Pancreas (tissue), 10 donors: ENCODE results near the gene SPTLC1. TPM values are rescaled to one million over a fixed set of nuclear protein-coding genes. Genes with fewer than 3 reads are reported as not detected.

Experiments
- ATAC-seq, 4 donors: fragments of 200-7000 bp; cut with Tn5 transposase; one replicate each; pipeline versions ENCODE4 v1.8.0 to v1.9.1; 2020; ENCODE audit warnings: mild to moderate bottlenecking in 4 of 4, moderate library complexity in 4 of 4
- DNase-seq, 6 donors: peaks; one replicate each; pipeline ENCODE4 v3.0.0-alpha.2; 2020
- FAIRE-seq: peaks from 2 replicates; lab custom pipeline; 2012; peaks lifted over from hg19 to GRCh38; lab: Jason Lieb, UNC
- H3K27ac ChIP-seq, 4 donors: fragments of 200-600 bp; sonication (generic); 1 replicate in 3 of 4; 2 replicates in 1 of 4; pipeline versions ENCODE4 v1.5.0 to v1.8.0; 2020
- H3K27me3 ChIP-seq, 4 donors: fragments of 200-600 bp; one replicate each; pipeline ENCODE4 v1.8.0; 2021
- H3K36me3 ChIP-seq, 3 donors: fragments of 200-600 bp; sonication (generic) in 1 of 3; one replicate each; pipeline versions ENCODE4 v1.5.0 to v1.8.0; 2020 to 2021
- H3K4me1 ChIP-seq, 3 donors: fragments of 200-600 bp; one replicate each; pipeline ENCODE4 v1.8.0; 2021
- H3K4me3 ChIP-seq, 4 donors: fragments of 200-600 bp; sonication (generic) in 2 of 4; one replicate each; pipeline versions ENCODE4 v1.5.0 to v1.8.0; 2020 to 2021
- H3K9me3 ChIP-seq, 4 donors: fragments of 200-600 bp; one replicate each; pipeline ENCODE4 v1.8.0; 2021
- WGBS, 2 donors: extraction: QIAGEN DNeasy Blood & Tissue Kit; methylation state at CpG; one replicate each; pipeline ENCODE4 v1.1.7; 2013; 5-methylcytosine and 5-hydroxymethylcytosine counted together
- intact Hi-C, 3 donors: fragments of 100-400 bp; cut with DNase I; formaldehyde crosslinking; loops; one replicate each; pipeline versions ENCODE4 v1.11.1 to v1.14.2; 2022
- polyA plus RNA-seq, 2 donors: library from polyadenylated mRNA; stranded (reverse); fragments of 200-250 nt; gene quantifications; one replicate each; pipeline ENCODE4 v1.2.3, GENCODE V29; 2013
- total RNA-seq, 6 donors: library from RNA; stranded (reverse); fragmentation: NEBNext Ultra II Directional in 4 of 6; extraction: Animal tissue kit (Norgen Biotek cat#: 25700) in 4 of 6; gene quantifications; one replicate each; pipeline versions ENCODE4 v1.2.1 to v1.2.4, GENCODE V29; 2021 to 2023
- TF ChIP-seq, protein P1 (sequence below), 4 donors: fragments of 200-600 bp; sonication (generic) in 3 of 4; IDR thresholded peaks; one replicate each; pipeline versions ENCODE4 v1.5.0 to v1.8.0; 2021; ENCODE audit warnings: antibody characterized with exemption in 4 of 4
- donor health status: healthy with polysubstance abuse.
- donor health status: DM: no; HTN: no; CAD: no; lungs with moderate emphysema.
- donor health status: DM: no; HTN: no; CAD: no.
- donor health status: control.
- donor health status: control.
- donor health status: Bipolar disorder and iron deficiency.
- donor health status: DM: yes; HTN: yes; CAD: no.
- donor health status: DM: no; HTN: no; CAD: no.
- donor health status: DM: no; HTN: no; CAD: no.
- donor health status: DM: yes; HTN: yes; CAD: no.

Gene SPTLC1
- total and polyA plus RNA-seq, 8 donors: 13.0 to 36.0 (median 25.0) TPM

DNA sequence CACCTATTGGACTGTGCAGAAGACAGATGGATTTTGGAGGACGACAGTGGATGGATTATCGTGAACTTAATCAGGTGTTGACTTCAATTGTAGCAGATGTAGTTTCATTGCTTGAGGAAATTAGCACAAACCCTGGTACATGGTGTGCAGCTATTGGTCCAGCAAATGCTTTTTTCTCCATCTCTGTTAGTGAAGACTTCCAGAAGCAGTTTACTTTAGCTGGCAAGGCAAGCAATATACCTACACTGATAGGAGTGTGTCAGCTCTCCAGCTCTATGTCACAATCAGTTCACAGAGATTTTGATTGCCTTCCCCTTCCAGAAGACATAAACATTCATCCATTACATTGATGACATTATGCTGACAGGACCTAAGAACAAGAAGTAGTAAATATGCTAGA is 129.5 kb downstream of the SPTLC1 start:
- no peak for FAIRE-seq
- TF ChIP-seq, protein P1, sequence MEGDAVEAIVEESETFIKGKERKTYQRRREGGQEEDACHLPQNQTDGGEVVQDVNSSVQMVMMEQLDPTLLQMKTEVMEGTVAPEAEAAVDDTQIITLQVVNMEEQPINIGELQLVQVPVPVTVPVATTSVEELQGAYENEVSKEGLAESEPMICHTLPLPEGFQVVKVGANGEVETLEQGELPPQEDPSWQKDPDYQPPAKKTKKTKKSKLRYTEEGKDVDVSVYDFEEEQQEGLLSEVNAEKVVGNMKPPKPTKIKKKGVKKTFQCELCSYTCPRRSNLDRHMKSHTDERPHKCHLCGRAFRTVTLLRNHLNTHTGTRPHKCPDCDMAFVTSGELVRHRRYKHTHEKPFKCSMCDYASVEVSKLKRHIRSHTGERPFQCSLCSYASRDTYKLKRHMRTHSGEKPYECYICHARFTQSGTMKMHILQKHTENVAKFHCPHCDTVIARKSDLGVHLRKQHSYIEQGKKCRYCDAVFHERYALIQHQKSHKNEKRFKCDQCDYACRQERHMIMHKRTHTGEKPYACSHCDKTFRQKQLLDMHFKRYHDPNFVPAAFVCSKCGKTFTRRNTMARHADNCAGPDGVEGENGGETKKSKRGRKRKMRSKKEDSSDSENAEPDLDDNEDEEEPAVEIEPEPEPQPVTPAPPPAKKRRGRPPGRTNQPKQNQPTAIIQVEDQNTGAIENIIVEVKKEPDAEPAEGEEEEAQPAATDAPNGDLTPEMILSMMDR (IDR thresholded peaks at IDR 0.05): no peak
- DNase-seq: no peak
- no peaks in the 10 kb centered on the region for H3K9me3 ChIP-seq
- ATAC-seq: no peak
- WGBS, 2 donors: 62 to 70% methylated on average over 2 of the region's 2 CpGs
- no peak overlapping the region for H3K27ac ChIP-seq
- no peaks in the 10 kb centered on the region for H3K4me1 ChIP-seq
- intact Hi-C loops: no loop called here
- no peak overlapping the region for H3K4me3 ChIP-seq
- no peaks in the 10 kb centered on the region for H3K27me3 ChIP-seq
- H3K36me3 ChIP-seq: no peaks in the 10 kb centered on the region

Other genes with a start within 250 kb of the SPTLC1 start
- gene ROR2, start 165.2 kb downstream of the SPTLC1 start, total RNA-seq: 1 to 10 TPM in 4 of 6 donors, under 1 TPM in 2; 0.67 to 6.3 (median 1.3) TPM
- 1 to 10 TPM in 1 of 2 donors, under 1 TPM in 1; 0.91 to 1.2 TPM for gene ROR2, start 165.2 kb downstream of the SPTLC1 start, polyA plus RNA-seq
- gene IARS1, start 178.3 kb upstream of the SPTLC1 start, total RNA-seq: 10 to 100 TPM; 25.9 to 89.3 (median 42.2) TPM
- gene IARS1, start 178.3 kb upstream of the SPTLC1 start, polyA plus RNA-seq: 10 to 100 TPM; 16.8 to 30.9 TPM
- 10 to 100 TPM in 5 of 6 donors, 1 to 10 TPM in 1; 9.7 to 20.0 (median 13.3) TPM for gene NOL8, start 209.9 kb upstream of the SPTLC1 start, total RNA-seq
- gene NOL8, start 209.9 kb upstream of the SPTLC1 start, polyA plus RNA-seq: 10 to 100 TPM; 15.5 to 20.6 TPM
- 1 to 10 TPM; 1.0 to 2.7 (median 2.3) TPM for gene CENPP, start 210.5 kb upstream of the SPTLC1 start, total RNA-seq
- 1 to 10 TPM in 1 of 2 donors, under 1 TPM in 1; 0.46 to 1.1 TPM for gene CENPP, start 210.5 kb upstream of the SPTLC1 start, polyA plus RNA-seq